Measurements from ENCODE around the gene ROBO1. TPM values are rescaled to one million over a fixed set of nuclear protein-coding genes. Genes with fewer than 3 reads are reported as not detected.

Gene ROBO1
- total RNA-seq, 4 donors from 2014 or later, result 8.6 to 26.3 (median 16.6) TPM

- Histone ChIP-seq H3K36me3 (no peaks in the 10 kb centered on the region), H3K9me3 (no peaks in the 10 kb centered on the region), H3K4me3 (replicated peaks in 1 of 3) (no peak overlapping the region), H3K27ac (no peak overlapping the region), H3K4me1 (no peaks in the 10 kb centered on the region), H3K27me3 (no peaks in the 10 kb centered on the region)
- DNase-seq, result no peak
- intact Hi-C loops (cut with DNase I), result no loop called here
- TF ChIP-seq POLR2A (IDR thresholded peaks at IDR 0.05) (no peak), CTCF (IDR thresholded peaks at IDR 0.05) (no peak)
- 88 to 93% methylated on average over 1 of the region's 1 CpG for WGBS, 2 donors
These were observed 1025.3 kb downstream of the ROBO1 start for GRCh38 chr3:78742491-78742890.

DNA sequence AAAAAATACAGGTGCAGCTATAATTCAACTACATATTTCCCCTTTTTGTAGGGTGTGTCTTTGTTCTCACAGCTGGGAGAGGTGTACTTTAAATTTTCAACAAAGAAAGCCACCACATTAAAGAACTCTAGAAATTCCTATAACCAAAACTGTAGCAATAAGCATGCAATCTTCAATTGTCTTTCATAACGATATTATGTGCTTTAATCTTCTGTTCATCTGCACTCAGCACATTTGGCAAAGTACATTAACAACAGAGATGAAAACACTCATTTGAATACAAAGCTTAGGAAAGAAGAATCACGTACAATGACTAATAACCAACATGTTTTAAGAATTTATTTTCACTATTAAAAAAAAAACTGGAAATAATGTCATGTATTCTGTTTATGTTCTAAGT is 1025.8 kb downstream of the ROBO1 start:
- Histone ChIP-seq H3K4me3 (replicated peaks in 1 of 3) (no peak overlapping the region), H3K9me3 (no peaks in the 10 kb centered on the region), H3K27me3 (no peaks in the 10 kb centered on the region), H3K27ac (no peak overlapping the region), H3K4me1 (no peaks in the 10 kb centered on the region), H3K36me3 (no peaks in the 10 kb centered on the region)
- WGBS, 2 donors, result 87 to 88% methylated on average over 2 of the region's 2 CpGs
- TF ChIP-seq CTCF (IDR thresholded peaks at IDR 0.05), result no peak
- no peak for TF ChIP-seq POLR2A (IDR thresholded peaks at IDR 0.05)
- intact Hi-C loops (cut with DNase I), result no loop called here
- DNase-seq, result no peak

DNA sequence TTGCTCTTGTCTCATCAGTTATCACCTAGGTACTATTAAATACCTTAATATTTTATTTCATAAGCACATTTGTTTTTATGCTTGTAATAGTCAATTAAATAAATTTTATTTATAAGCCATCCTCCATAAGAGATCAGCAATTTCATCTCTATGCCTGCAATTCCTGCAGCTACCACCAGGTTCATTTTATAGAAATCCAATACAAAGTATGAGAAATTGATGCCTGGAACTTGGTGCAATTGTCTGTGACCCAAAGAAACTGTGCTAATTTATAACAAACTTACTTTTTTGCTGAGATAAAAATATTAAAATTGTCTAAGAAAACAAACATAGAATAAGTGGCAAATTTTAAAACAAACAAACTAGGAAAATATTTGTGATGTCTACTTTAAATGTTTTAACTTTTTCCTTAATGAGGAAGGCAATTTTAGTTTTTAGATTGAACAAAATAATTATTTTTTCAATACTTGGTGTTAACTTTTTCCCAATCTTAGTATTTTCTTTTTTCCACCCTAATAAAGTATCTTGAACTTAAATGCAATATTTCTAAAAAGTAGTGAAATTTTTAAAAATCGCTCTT is 1026.6 kb downstream of the ROBO1 start:
- intact Hi-C loops (cut with DNase I), result no loop called here
- no peak for DNase-seq
- Histone ChIP-seq H3K4me3 (replicated peaks in 1 of 3) (no peak overlapping the region), H3K9me3 (no peaks in the 10 kb centered on the region), H3K4me1 (no peaks in the 10 kb centered on the region), H3K36me3 (no peaks in the 10 kb centered on the region), H3K27ac (no peak overlapping the region), H3K27me3 (no peaks in the 10 kb centered on the region)
- WGBS, 2 donors, result 99 to 100% methylated on average over 1 of the region's 1 CpG
- TF ChIP-seq CTCF (IDR thresholded peaks at IDR 0.05), result peak in 4 of 6 experiments; percentile 15 to 49 (median 26)
- TF ChIP-seq POLR2A (IDR thresholded peaks at IDR 0.05), result no peak

GRCh38 chr3:78738833-78739232 is 1029.0 kb downstream of the ROBO1 start:
- Histone ChIP-seq H3K4me3 (replicated peaks in 1 of 3) (no peak overlapping the region), H3K27me3 (no peaks in the 10 kb centered on the region), H3K4me1 (no peaks in the 10 kb centered on the region), H3K36me3 (no peaks in the 10 kb centered on the region), H3K27ac (no peak overlapping the region), H3K9me3 (no peaks in the 10 kb centered on the region)
- TF ChIP-seq CTCF (IDR thresholded peaks at IDR 0.05) (no peak), POLR2A (IDR thresholded peaks at IDR 0.05) (no peak)
- no peak for DNase-seq
- intact Hi-C loops (cut with DNase I), result no loop called here
- 94% methylated on average over 2 of the region's 2 CpGs for WGBS, 2 donors

GRCh38 chr3:78737988-78738387 is 1029.8 kb downstream of the ROBO1 start:
- no peak overlapping the region for H3K4me3 ChIP-seq (replicated peaks in 1 of 3)
- 79% methylated on average over 5 of the region's 5 CpGs for WGBS, 2 donors
- H3K36me3 ChIP-seq, result no peaks in the 10 kb centered on the region
- no peak overlapping the region for H3K27ac ChIP-seq
- intact Hi-C loops (cut with DNase I), result no loop called here
- no peaks in the 10 kb centered on the region for H3K27me3 ChIP-seq
- H3K4me1 ChIP-seq, result no peaks in the 10 kb centered on the region
- TF ChIP-seq CTCF (IDR thresholded peaks at IDR 0.05), result no peak
- TF ChIP-seq POLR2A (IDR thresholded peaks at IDR 0.05), result no peak
- H3K9me3 ChIP-seq, result no peaks in the 10 kb centered on the region
- no peak for DNase-seq

Data from thyroid gland (tissue), 4 donors.